ENCODE results near the gene C11orf24. TPM values are rescaled to one million over a fixed set of nuclear protein-coding genes. Genes with fewer than 3 reads are reported as not detected.

Gene C11orf24
- total and polyA plus RNA-seq, 9 of the 15 experiments (the other 6 are each of a cell fraction or from before 2014, with no cell fraction given): 2.0 to 65.2 (median 32.5) TPM

DNA sequence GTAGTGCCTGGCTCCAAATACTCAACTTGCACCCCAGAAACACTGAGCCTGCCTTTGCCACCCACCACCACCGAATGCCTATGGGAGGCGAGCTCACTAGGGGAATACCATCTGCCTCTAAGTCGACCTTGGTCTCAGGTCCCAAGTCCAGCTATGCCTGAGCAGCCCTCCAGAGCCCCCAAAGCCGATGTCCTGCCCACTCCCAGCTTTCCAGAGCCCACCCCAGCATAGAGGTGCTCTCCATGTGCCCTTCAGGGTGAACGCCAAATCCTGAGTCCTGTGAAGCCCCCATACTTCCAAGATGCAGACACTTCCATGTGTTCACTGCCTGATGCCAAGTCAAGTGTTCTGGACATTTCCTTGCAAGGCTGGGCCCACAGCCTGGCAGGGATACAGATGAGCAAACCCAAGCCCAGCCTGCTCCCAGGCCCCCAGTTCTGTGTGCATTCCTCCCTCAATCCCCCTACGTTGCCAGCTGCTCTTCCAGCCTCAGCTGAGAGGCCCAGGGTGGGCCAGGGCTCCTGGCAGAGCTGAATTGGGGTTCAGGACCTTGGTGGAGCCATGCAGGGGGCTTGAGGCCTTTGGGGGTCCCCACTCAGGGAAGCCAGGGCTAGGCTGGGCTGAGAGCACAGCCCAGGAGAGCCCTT is 56.1 kb downstream of the C11orf24 start:
- intact Hi-C loops (cut with micrococcal nuclease): no loop called here
- Histone ChIP-seq H3K9me3 (replicated peaks; ENCODE audit: control insufficient read depth, insufficient read depth, low read depth, low read length) (no peaks in the 10 kb centered on the region), H3K27me3 (ENCODE audit: control insufficient read depth in 2 of 2, insufficient read depth in 2 of 2, low read length in 2 of 2) (peaks cover 12 to 37% of the 10 kb centered on the region in 2 experiments; a peak in 4 of 5 replicates), H3K36me3 (ENCODE audit: control insufficient read depth, insufficient read depth, low read length) (no peaks in the 10 kb centered on the region), H3K4me1 (replicated peaks in 1 of 2; ENCODE audit: control insufficient read depth in 2 of 2, insufficient read depth in 2 of 2, low read length in 2 of 2) (peaks cover 7 to 36% of the 10 kb centered on the region in 2 experiments; a peak in 4 of 5 replicates), H3K9ac (ENCODE audit: insufficient read depth in 1 of 2, low read depth in 2 of 2, low read length in 2 of 2) (peak overlapping the region in 1 of 2 experiments; percentile 64; a peak in 2 of 4 replicates), H3K27ac (ENCODE audit: extremely low read depth, low read depth, low read length) (no peak overlapping the region), H3K4me2 (ENCODE audit: insufficient read depth, low read length) (no peak overlapping the region), H4K20me1 (replicated peaks; ENCODE audit: control insufficient read depth, insufficient read depth, low read length) (peaks cover 11% of the 10 kb centered on the region; the same call in 1 of the 2 replicates), H2AFZ (ENCODE audit: low read depth, low read length) (no peak overlapping the region), H3K79me2 (ENCODE audit: control insufficient read depth, insufficient read depth, low read length) (peaks cover 20% of the 10 kb centered on the region), H3K4me3 (no peak overlapping the region), H3K9me1 (ENCODE audit: control insufficient read depth, insufficient read depth, low read length) (no peaks in the 10 kb centered on the region)
- in situ Hi-C loops (cut with MboI): no loop called here
- CTCF ChIA-PET (ENCODE audit: low intra/inter-chr PET ratio): no interaction called here
- no TSS peak for BruUV-seq (replicated peaks)
- POLR2A ChIA-PET: interaction anchor here (0.7 to 2.0 kb wide), 4 partner anchors 11 to 122 kb away, joined by 3 to 6 read pairs (median 4); no protein-coding TSS in a partner anchor
- no peak for DNase-seq (ENCODE audit: extremely low read depth in 1 of 4, low spot score in 3 of 4)
- no peak for TF ChIP-seq ZNF212 (CRISPR knock-in tag; IDR thresholded peaks at IDR 0.05)
- TF ChIP-seq, protein P1, sequence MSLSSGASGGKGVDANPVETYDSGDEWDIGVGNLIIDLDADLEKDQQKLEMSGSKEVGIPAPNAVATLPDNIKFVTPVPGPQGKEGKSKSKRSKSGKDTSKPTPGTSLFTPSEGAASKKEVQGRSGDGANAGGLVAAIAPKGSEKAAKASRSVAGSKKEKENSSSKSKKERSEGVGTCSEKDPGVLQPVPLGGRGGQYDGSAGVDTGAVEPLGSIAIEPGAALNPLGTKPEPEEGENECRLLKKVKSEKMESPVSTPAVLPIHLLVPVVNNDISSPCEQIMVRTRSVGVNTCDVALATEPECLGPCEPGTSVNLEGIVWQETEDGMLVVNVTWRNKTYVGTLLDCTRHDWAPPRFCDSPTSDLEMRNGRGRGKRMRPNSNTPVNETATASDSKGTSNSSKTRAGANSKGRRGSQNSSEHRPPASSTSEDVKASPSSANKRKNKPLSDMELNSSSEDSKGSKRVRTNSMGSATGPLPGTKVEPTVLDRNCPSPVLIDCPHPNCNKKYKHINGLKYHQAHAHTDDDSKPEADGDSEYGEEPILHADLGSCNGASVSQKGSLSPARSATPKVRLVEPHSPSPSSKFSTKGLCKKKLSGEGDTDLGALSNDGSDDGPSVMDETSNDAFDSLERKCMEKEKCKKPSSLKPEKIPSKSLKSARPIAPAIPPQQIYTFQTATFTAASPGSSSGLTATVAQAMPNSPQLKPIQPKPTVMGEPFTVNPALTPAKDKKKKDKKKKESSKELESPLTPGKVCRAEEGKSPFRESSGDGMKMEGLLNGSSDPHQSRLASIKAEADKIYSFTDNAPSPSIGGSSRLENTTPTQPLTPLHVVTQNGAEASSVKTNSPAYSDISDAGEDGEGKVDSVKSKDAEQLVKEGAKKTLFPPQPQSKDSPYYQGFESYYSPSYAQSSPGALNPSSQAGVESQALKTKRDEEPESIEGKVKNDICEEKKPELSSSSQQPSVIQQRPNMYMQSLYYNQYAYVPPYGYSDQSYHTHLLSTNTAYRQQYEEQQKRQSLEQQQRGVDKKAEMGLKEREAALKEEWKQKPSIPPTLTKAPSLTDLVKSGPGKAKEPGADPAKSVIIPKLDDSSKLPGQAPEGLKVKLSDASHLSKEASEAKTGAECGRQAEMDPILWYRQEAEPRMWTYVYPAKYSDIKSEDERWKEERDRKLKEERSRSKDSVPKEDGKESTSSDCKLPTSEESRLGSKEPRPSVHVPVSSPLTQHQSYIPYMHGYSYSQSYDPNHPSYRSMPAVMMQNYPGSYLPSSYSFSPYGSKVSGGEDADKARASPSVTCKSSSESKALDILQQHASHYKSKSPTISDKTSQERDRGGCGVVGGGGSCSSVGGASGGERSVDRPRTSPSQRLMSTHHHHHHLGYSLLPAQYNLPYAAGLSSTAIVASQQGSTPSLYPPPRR (CRISPR knock-in tag; IDR thresholded peaks at IDR 0.05; ENCODE audit: borderline replicate concordance): no peak
- TF ChIP-seq, protein P2, sequence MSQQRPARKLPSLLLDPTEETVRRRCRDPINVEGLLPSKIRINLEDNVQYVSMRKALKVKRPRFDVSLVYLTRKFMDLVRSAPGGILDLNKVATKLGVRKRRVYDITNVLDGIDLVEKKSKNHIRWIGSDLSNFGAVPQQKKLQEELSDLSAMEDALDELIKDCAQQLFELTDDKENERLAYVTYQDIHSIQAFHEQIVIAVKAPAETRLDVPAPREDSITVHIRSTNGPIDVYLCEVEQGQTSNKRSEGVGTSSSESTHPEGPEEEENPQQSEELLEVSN (IDR thresholded peaks at IDR 0.05; ENCODE audit: borderline replicate concordance in 1 of 2, extremely low read depth in 1 of 2, insufficient read depth in 1 of 2, insufficient read length in 1 of 2, low read depth in 1 of 2, low read length in 1 of 2, poor library complexity in 1 of 2, severe bottlenecking in 1 of 2): no peak
- ATAC-seq: no peak
- 22% methylated on average over 6 of the region's 6 CpGs for WGBS (ENCODE audit: insufficient coverage, low coverage, missing lambda C conversion rate)
- no peak for FAIRE-seq
